ENCODE measurements around the gene CHM. TPM values are rescaled to one million over a fixed set of nuclear protein-coding genes. Genes with fewer than 3 reads are reported as not detected.

CHM gene
- total RNA-seq, 1 donor from 2014 or later, result 33.8 TPM

DNA sequence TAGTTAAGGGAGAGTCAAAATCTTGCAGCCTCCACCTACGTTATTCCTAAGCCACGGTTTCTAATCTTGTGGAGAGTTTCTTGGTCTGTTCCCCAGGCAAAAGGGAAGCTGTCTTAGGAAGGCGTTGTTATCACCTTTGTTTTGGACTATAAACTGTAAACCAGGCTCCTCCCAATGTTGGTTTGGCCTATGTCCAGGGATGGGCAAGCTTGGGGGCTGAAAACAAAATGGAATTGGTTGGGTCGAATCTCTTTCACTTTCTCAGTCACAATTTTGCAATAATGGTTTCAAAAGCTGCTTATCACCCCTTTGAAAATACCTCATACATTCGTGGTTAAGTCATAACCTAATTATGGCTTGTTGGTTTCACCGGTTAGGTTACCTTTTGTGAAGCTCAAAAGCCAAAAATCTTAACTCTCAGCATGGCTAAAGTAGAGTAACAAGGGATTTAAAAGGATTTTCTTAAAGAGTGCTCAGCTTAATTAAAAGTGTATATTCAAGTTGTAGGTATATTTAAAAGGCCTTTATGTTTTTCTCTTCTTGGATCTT lies 232.1 kb downstream of the CHM start:
- Mint-ChIP-seq H3K4me3 (no peak overlapping the region), H3K27me3 (ENCODE audit: low read depth) (no peaks in the 10 kb centered on the region), H3K9me3 (peaks cover 14% of the 10 kb centered on the region), H3K27ac (ENCODE audit: unreplicated experiment) (no peak overlapping the region), H3K4me1 (no peaks in the 10 kb centered on the region), H3K36me3 (ENCODE audit: low read depth) (peaks cover 3% of the 10 kb centered on the region)
- TF ChIP-seq, protein P1, sequence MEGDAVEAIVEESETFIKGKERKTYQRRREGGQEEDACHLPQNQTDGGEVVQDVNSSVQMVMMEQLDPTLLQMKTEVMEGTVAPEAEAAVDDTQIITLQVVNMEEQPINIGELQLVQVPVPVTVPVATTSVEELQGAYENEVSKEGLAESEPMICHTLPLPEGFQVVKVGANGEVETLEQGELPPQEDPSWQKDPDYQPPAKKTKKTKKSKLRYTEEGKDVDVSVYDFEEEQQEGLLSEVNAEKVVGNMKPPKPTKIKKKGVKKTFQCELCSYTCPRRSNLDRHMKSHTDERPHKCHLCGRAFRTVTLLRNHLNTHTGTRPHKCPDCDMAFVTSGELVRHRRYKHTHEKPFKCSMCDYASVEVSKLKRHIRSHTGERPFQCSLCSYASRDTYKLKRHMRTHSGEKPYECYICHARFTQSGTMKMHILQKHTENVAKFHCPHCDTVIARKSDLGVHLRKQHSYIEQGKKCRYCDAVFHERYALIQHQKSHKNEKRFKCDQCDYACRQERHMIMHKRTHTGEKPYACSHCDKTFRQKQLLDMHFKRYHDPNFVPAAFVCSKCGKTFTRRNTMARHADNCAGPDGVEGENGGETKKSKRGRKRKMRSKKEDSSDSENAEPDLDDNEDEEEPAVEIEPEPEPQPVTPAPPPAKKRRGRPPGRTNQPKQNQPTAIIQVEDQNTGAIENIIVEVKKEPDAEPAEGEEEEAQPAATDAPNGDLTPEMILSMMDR (conservative IDR thresholded peaks at IDR 0.05), result no peak
- DNase-seq (ENCODE audit: low read depth, low spot score), result no peak

Small RNA genes within 50 kb of the gene (microRNA-seq; reads per million reads assigned to microRNA genes)
- gene MIR1321, result not detected
- 26,398 reads per million, percentile 98 among the genes with 10 or more reads in this experiment for gene MIR361

Other genes starting within 250 kb of the CHM start
- gene DACH2, start 100.9 kb upstream of the CHM start, total RNA-seq, result 1.0 and 1.2 TPM in 2 replicates